Neural cell (in vitro differentiated cells): ENCODE measurements around the gene TOMM7. TPM values are rescaled to one million over a fixed set of nuclear protein-coding genes. Genes with fewer than 3 reads are reported as not detected.

Source experiments
- H2AFZ ChIP-seq: fragments of 200-600, 300-800 bp; sonication (generic), shearing (Covaris generic); 2 replicates; pipeline ENCODE4 v1.6.0; 2014; ENCODE audit warnings: low read depth, mild to moderate bottlenecking, antibody characterized with exemption, low read length, moderate library complexity
- H3F3A ChIP-seq: fragments of 200-600 bp; shearing (Covaris generic); 2 replicates; pipeline ENCODE4 v1.6.1; 2016; ENCODE audit warnings: mild to moderate bottlenecking, moderate library complexity, mixed read lengths, antibody characterized with exemption, low read length; ENCODE audit not compliant: insufficient read depth, poor library complexity, severe bottlenecking
- H3K27ac ChIP-seq: fragments of 200-600, 300-800 bp; sonication (generic), shearing (Covaris generic); 2 replicates; pipeline ENCODE4 v1.5.1; 2014; ENCODE audit warnings: mild to moderate bottlenecking, low read length, moderate library complexity
- H3K27me3 ChIP-seq: fragments of 300-800, 200-600 bp; sonication (generic), shearing (Covaris generic); 2 replicates; pipeline ENCODE4 v1.6.0; 2014; ENCODE audit warnings: mild to moderate bottlenecking, low read depth, low read length, moderate library complexity; ENCODE audit not compliant: insufficient read depth
- H3K36me3 ChIP-seq: fragments of 300-800, 200-600 bp; sonication (generic), shearing (Covaris generic); 2 replicates; pipeline ENCODE4 v1.5.1; 2014; ENCODE audit warnings: mild to moderate bottlenecking, antibody characterized with exemption, low read length, moderate library complexity; ENCODE audit not compliant: insufficient read depth
- H3K4me2 ChIP-seq: fragments of 300-800, 200-600 bp; sonication (generic), shearing (Covaris generic); 2 replicates; pipeline ENCODE4 v1.6.0; 2014; ENCODE audit warnings: mild to moderate bottlenecking, low read length
- H3K4me3 ChIP-seq: fragments of 300-800, 200-600 bp; sonication (generic), shearing (Covaris generic); 2 replicates; pipeline ENCODE4 v1.5.1; 2014; ENCODE audit warnings: mild to moderate bottlenecking, low read length, moderate library complexity
- H3K79me2 ChIP-seq: fragments of 200-600 bp; shearing (Covaris generic); replicated peaks from 2 replicates; pipeline ENCODE4 v1.6.0; 2014; ENCODE audit warnings: mild to moderate bottlenecking, low read length, moderate library complexity; ENCODE audit not compliant: insufficient read depth
- H3K9ac ChIP-seq: fragments of 300-800, 200-600 bp; sonication (generic), shearing (Covaris generic); 2 replicates; pipeline ENCODE4 v1.6.1; 2016; ENCODE audit warnings: mild to moderate bottlenecking, low read length, mixed read lengths
- H3K9me2 ChIP-seq: fragments of 200-600 bp; shearing (Covaris generic); 2 replicates; pipeline ENCODE4 v1.6.1; 2016; ENCODE audit warnings: mild to moderate bottlenecking, low read length, mixed read lengths; ENCODE audit not compliant: insufficient read depth
- H3K9me3 ChIP-seq: fragments of 200-600, 300-800 bp; sonication (generic), shearing (Covaris generic); 2 replicates; pipeline ENCODE4 v1.6.1; 2016; ENCODE audit warnings: mild to moderate bottlenecking, mixed run types, low read length, moderate library complexity, mixed read lengths
- H4K20me1 ChIP-seq: fragments of 200-600 bp; shearing (Covaris generic); 2 replicates; pipeline ENCODE4 v1.6.1; 2016; ENCODE audit warnings: mild to moderate bottlenecking, mixed run types; ENCODE audit not compliant: insufficient read depth
- EP300 ChIP-seq: fragments of 450-650 bp; conservative IDR thresholded peaks from 2 replicates; pipeline ENCODE4 v1.6.1; 2014; ENCODE audit warnings: antibody characterized with exemption, mild to moderate bottlenecking, moderate library complexity; ENCODE audit not compliant: poor library complexity, severe bottlenecking
- EZH2 ChIP-seq: fragments of 200-600, 300-800 bp; shearing (Covaris generic), sonication (generic); IDR thresholded peaks from 2 replicates; pipeline ENCODE4 v1.6.1; 2014; ENCODE audit warnings: antibody characterized with exemption, low read length, borderline replicate concordance, mild to moderate bottlenecking; ENCODE audit not compliant: insufficient read depth, poor library complexity, severe bottlenecking
- MXI1 ChIP-seq: fragments of 450-650 bp; conservative IDR thresholded peaks from 2 replicates; pipeline ENCODE4 v1.6.1; 2014; ENCODE audit warnings: antibody characterized with exemption, mild to moderate bottlenecking; ENCODE audit not compliant: poor library complexity, severe bottlenecking
- POLR2AphosphoS5 ChIP-seq: IDR thresholded peaks from 2 replicates; pipeline ENCODE4 v1.6.1; 2012
- RAD21 ChIP-seq: fragments of 450-650 bp; conservative IDR thresholded peaks from 2 replicates; pipeline ENCODE4 v1.6.1; 2014; ENCODE audit warnings: antibody characterized with exemption, mild to moderate bottlenecking, moderate library complexity
- REST ChIP-seq: IDR thresholded peaks from 2 replicates; pipeline ENCODE4 v1.6.1; 2012; ENCODE audit warnings: borderline replicate concordance
- SMC3 ChIP-seq: fragments of 450-650 bp; conservative IDR thresholded peaks from 2 replicates; pipeline ENCODE4 v1.6.1; 2014; ENCODE audit warnings: antibody characterized with exemption, mild to moderate bottlenecking, moderate library complexity; ENCODE audit not compliant: poor library complexity
- TAF1 ChIP-seq: IDR thresholded peaks from 2 replicates; pipeline ENCODE4 v1.6.1; 2012; ENCODE audit warnings: low read depth
- polyA plus RNA-seq: library from polyadenylated mRNA; depleted of rRNA; stranded (reverse); fragments of >200 nt; gene quantifications from 2 replicates; pipeline ENCODE4 v1.2.3, GENCODE V29; 2014
- TF ChIP-seq, protein P1 (sequence below): fragments of 450-650 bp; IDR thresholded peaks from 2 replicates; pipeline ENCODE4 v1.5.1; 2014; ENCODE audit warnings: antibody characterized with exemption, mild to moderate bottlenecking, moderate library complexity; ENCODE audit not compliant: poor library complexity, severe bottlenecking

TOMM7 gene
- polyA plus RNA-seq, 1 donor from 2014 or later = 241 TPM

- no peak overlapping the region for H3K4me3 ChIP-seq
- no peak overlapping the region for H3K4me2 ChIP-seq
- no peaks in the 10 kb centered on the region for H4K20me1 ChIP-seq
- no peak overlapping the region for H3K27ac ChIP-seq
- no peaks in the 10 kb centered on the region for H3K9me2 ChIP-seq
- no peaks in the 10 kb centered on the region for H3K27me3 ChIP-seq
- H3K9ac ChIP-seq = no peak overlapping the region
- H3K79me2 ChIP-seq = no peaks in the 10 kb centered on the region
- TF ChIP-seq MXI1 = no peak
- no peak for TF ChIP-seq REST
- TF ChIP-seq SMC3 = no peak
- TF ChIP-seq TAF1 = no peak
- TF ChIP-seq, protein P1, sequence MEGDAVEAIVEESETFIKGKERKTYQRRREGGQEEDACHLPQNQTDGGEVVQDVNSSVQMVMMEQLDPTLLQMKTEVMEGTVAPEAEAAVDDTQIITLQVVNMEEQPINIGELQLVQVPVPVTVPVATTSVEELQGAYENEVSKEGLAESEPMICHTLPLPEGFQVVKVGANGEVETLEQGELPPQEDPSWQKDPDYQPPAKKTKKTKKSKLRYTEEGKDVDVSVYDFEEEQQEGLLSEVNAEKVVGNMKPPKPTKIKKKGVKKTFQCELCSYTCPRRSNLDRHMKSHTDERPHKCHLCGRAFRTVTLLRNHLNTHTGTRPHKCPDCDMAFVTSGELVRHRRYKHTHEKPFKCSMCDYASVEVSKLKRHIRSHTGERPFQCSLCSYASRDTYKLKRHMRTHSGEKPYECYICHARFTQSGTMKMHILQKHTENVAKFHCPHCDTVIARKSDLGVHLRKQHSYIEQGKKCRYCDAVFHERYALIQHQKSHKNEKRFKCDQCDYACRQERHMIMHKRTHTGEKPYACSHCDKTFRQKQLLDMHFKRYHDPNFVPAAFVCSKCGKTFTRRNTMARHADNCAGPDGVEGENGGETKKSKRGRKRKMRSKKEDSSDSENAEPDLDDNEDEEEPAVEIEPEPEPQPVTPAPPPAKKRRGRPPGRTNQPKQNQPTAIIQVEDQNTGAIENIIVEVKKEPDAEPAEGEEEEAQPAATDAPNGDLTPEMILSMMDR = no peak
- no peak for TF ChIP-seq EZH2
- no peak for TF ChIP-seq POLR2AphosphoS5
- no peak for TF ChIP-seq EP300
- TF ChIP-seq RAD21 = no peak
- H3K9me3 ChIP-seq = no peaks in the 10 kb centered on the region
- H2AFZ ChIP-seq = no peak overlapping the region
- no peaks in the 10 kb centered on the region for H3F3A ChIP-seq
- H3K36me3 ChIP-seq = no peaks in the 10 kb centered on the region
Observed at GRCh38 chr7:22842973-22843372, 20.3 kb upstream of the TOMM7 start.

- no peak overlapping the region for H3K27ac ChIP-seq
- H4K20me1 ChIP-seq = no peaks in the 10 kb centered on the region
- H2AFZ ChIP-seq = no peak overlapping the region
- H3K4me3 ChIP-seq = no peak overlapping the region
- H3K9me3 ChIP-seq = no peaks in the 10 kb centered on the region
- H3K36me3 ChIP-seq = no peaks in the 10 kb centered on the region
- no peak overlapping the region for H3K9ac ChIP-seq
- TF ChIP-seq POLR2AphosphoS5 (no peak), TAF1 (no peak), EP300 (no peak), RAD21 (no peak), SMC3 (no peak), EZH2 (no peak), MXI1 (no peak), REST (no peak)
- TF ChIP-seq, protein P1 = no peak
- no peaks in the 10 kb centered on the region for H3K9me2 ChIP-seq
- H3K4me2 ChIP-seq = no peak overlapping the region
- no peaks in the 10 kb centered on the region for H3K79me2 ChIP-seq
- H3F3A ChIP-seq = no peaks in the 10 kb centered on the region
- no peaks in the 10 kb centered on the region for H3K27me3 ChIP-seq
Observed at GRCh38 chr7:22842383-22842941, 19.8 kb upstream of the TOMM7 start.
